OCI-LY1 (cell line): Measurements from ENCODE around the gene KIF13A.
"Not testable (repeated sequence)": the region's sequence is repeated elsewhere in the genome, so short reads cannot be mapped to it uniquely, and the experiment has no call there.

Source experiments
- H2AFZ ChIP-seq: fragments of 200-600 bp; sonication (generic), shearing (Covaris generic); 2 replicates; pipeline ENCODE4 v1.6.0; 2014; ENCODE audit warnings: antibody characterized with exemption, mild to moderate bottlenecking, low read length
- H3F3A ChIP-seq: fragments of 200-600 bp; sonication (generic), shearing (Covaris generic); 2 replicates; pipeline ENCODE4 v1.6.0; 2014; ENCODE audit warnings: mild to moderate bottlenecking, antibody characterized with exemption, low read length, moderate library complexity; ENCODE audit not compliant: insufficient read depth
- H3K27ac ChIP-seq: fragments of 200-600 bp; sonication (generic); 2 replicates; pipeline ENCODE4 v1.5.1; 2014; ENCODE audit warnings: low read length, mixed run types, mild to moderate bottlenecking, low read depth; ENCODE audit not compliant: poor library complexity, severe bottlenecking
- H3K27me3 ChIP-seq: fragments of 200-600 bp; sonication (generic); 2 replicates; pipeline ENCODE4 v1.6.0; 2014; ENCODE audit warnings: antibody characterized with exemption, mild to moderate bottlenecking, low read length, moderate library complexity; ENCODE audit not compliant: insufficient read depth
- H3K36me3 ChIP-seq: fragments of 200-600 bp; sonication (generic); 2 replicates; pipeline ENCODE4 v1.6.1; 2014; ENCODE audit warnings: mild to moderate bottlenecking, antibody characterized with exemption, low read length, moderate library complexity, mixed read lengths; ENCODE audit not compliant: insufficient read depth
- H3K4me1 ChIP-seq: fragments of 200-600 bp; sonication (generic); 2 replicates; pipeline ENCODE4 v1.5.1; 2014; ENCODE audit warnings: mild to moderate bottlenecking, low read length, moderate library complexity; ENCODE audit not compliant: insufficient read depth, severe bottlenecking
- H3K4me2 ChIP-seq: fragments of 200-600 bp; sonication (generic), shearing (Covaris generic); 2 replicates; pipeline ENCODE4 v1.6.1; 2014; ENCODE audit warnings: low read length
- H3K4me3 ChIP-seq: fragments of 200-600 bp; sonication (generic); 2 replicates; pipeline ENCODE4 v1.5.1; 2014; ENCODE audit warnings: low read length, low read depth, mild to moderate bottlenecking, mixed read lengths; ENCODE audit not compliant: poor library complexity, severe bottlenecking
- H3K79me2 ChIP-seq: fragments of 200-600 bp; shearing (Covaris generic); 2 replicates; pipeline ENCODE4 v1.6.1; 2016; ENCODE audit warnings: mixed run types, low read length, mixed read lengths; ENCODE audit not compliant: insufficient read depth
- H3K9ac ChIP-seq: fragments of 200-600 bp; sonication (generic), shearing (Covaris generic); 2 replicates; pipeline ENCODE4 v1.6.1; 2014; ENCODE audit warnings: mild to moderate bottlenecking, low read length, mixed read lengths
- H3K9me2 ChIP-seq: fragments of 200-600 bp; sonication (generic), shearing (Covaris generic); 2 replicates; pipeline ENCODE4 v1.6.1; 2014; ENCODE audit warnings: low read depth, mild to moderate bottlenecking, low read length, mixed read lengths
- H3K9me3 ChIP-seq: fragments of 200-600 bp; shearing (Covaris generic); 2 replicates; pipeline ENCODE4 v1.6.1; 2014; ENCODE audit warnings: low read length, mixed read lengths
- H4K20me1 ChIP-seq: fragments of 200-600 bp; sonication (generic), shearing (Covaris generic); 2 replicates; pipeline ENCODE4 v1.6.0; 2016; ENCODE audit warnings: mild to moderate bottlenecking, low read length; ENCODE audit not compliant: insufficient read depth
- EZH2 ChIP-seq: fragments of 200-600 bp; sonication (generic), shearing (Covaris generic); IDR thresholded peaks from 2 replicates; pipeline ENCODE4 v1.8.0; 2017; ENCODE audit warnings: borderline replicate concordance, mixed run types, mild to moderate bottlenecking, antibody characterized with exemption, low read length, moderate library complexity, mixed read lengths
- TF ChIP-seq, protein P1 (sequence below): fragments of 200-600 bp; sonication (generic), shearing (Covaris generic); IDR thresholded peaks from 2 replicates; pipeline ENCODE4 v1.5.1; 2017; ENCODE audit warnings: mild to moderate bottlenecking, antibody characterized with exemption, low read length, moderate library complexity, mixed read lengths

Gene KIF13A

DNA sequence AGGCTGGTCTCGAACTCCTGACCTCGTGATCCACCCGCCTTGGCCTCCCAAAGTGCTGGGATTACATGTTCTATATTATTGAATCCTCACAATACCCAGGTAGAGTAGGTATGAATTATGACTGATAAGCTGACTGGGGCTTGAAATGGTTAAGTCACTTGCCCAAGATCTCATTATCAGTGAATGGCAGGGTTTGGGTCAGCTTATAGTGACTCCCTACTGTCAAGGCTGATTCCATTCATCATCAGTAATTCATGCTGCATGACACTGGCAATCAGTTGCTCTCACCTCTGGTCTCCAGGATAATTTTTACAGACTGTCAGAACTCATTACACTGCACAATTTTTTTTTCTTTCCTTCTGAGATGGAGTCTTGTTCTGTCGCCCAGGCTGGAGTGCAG is 127.6 kb downstream of the KIF13A start:
- Histone ChIP-seq H3K27me3 (no peaks in the 10 kb centered on the region), H3K9me2 (no peaks in the 10 kb centered on the region), H3K4me3 (no peak overlapping the region), H4K20me1 (no peaks in the 10 kb centered on the region), H3F3A (no peaks in the 10 kb centered on the region), H2AFZ (no peak overlapping the region), H3K27ac (no peak overlapping the region), H3K9me3 (no peaks in the 10 kb centered on the region), H3K36me3 (no peaks in the 10 kb centered on the region), H3K4me1 (no peaks in the 10 kb centered on the region), H3K4me2 (no peak overlapping the region), H3K9ac (no peak overlapping the region), H3K79me2 (no peaks in the 10 kb centered on the region)
- TF ChIP-seq, protein P1, sequence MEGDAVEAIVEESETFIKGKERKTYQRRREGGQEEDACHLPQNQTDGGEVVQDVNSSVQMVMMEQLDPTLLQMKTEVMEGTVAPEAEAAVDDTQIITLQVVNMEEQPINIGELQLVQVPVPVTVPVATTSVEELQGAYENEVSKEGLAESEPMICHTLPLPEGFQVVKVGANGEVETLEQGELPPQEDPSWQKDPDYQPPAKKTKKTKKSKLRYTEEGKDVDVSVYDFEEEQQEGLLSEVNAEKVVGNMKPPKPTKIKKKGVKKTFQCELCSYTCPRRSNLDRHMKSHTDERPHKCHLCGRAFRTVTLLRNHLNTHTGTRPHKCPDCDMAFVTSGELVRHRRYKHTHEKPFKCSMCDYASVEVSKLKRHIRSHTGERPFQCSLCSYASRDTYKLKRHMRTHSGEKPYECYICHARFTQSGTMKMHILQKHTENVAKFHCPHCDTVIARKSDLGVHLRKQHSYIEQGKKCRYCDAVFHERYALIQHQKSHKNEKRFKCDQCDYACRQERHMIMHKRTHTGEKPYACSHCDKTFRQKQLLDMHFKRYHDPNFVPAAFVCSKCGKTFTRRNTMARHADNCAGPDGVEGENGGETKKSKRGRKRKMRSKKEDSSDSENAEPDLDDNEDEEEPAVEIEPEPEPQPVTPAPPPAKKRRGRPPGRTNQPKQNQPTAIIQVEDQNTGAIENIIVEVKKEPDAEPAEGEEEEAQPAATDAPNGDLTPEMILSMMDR, result no peak
- TF ChIP-seq EZH2, result no peak

DNA sequence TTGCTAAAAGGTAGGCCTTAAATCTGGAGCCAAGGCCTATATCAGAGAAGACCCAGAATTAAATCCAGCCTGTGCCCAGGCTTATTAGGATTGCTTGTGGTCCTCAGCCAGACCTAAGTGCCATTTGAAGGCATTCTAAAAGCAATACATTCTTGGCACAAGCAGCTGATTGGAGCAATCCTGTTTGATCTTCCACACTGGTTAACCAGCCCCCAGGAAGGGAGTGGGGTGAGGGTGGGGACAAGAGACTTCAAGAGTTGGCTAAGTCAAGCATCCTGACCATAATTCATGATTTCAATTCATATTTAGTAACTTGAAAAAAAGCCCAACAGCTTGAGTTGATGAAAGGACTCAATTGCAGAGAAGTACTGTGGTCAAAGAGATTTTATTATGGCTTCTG is 128.9 kb downstream of the KIF13A start:
- Histone ChIP-seq H3K9ac (no peak overlapping the region), H3F3A (no peaks in the 10 kb centered on the region), H3K27ac (no peak overlapping the region), H3K9me3 (no peaks in the 10 kb centered on the region), H3K4me2 (no peak overlapping the region), H3K27me3 (no peaks in the 10 kb centered on the region), H3K79me2 (no peaks in the 10 kb centered on the region), H3K9me2 (no peaks in the 10 kb centered on the region), H3K36me3 (no peaks in the 10 kb centered on the region), H4K20me1 (no peaks in the 10 kb centered on the region), H2AFZ (no peak overlapping the region), H3K4me3 (no peak overlapping the region), H3K4me1 (no peaks in the 10 kb centered on the region)
- TF ChIP-seq, protein P1, result no peak
- no peak for TF ChIP-seq EZH2

DNA sequence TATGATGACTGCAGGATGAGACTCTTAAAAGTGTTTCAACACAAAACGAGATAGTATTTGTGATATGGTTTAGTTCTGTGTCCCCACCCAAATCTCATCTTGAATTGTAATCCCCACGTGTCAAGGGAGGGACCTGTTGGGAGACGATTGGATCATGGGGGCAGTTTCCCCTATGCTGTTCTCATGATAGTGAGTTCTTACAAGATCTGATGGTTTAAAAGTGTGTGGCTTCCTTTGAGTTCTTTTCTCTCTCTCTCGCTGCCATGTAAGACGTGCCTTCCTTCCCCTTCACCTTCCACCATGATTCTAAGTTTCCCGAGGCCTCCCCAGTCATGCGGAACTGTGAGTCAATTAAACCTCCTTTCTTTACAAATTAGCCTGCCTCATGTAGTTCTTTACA is 130.2 kb downstream of the KIF13A start:
- not testable (repeated sequence) for H3F3A ChIP-seq, H3K27ac ChIP-seq

DNA sequence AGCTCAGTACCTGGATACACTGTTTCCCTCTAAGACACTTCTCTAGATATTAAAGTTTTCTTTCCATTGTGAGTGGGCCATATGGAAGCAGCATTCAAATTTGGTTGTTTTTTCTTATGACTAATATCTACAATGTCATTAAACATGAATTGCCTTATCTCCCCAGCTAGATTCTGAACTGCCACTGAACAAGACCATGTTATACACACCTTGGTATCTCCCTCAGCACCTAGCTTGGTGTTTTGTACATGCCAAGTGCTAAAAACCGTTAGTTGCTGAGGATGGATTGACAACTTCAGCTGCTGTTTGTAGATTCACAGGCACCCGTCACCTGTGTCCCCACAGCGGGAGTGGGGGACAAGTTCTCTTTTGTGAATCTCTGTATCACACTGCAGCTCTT is 131.1 kb downstream of the KIF13A start:
- H2AFZ ChIP-seq, result no peak overlapping the region
- H3K9me2 ChIP-seq, result no peaks in the 10 kb centered on the region
- no peak for TF ChIP-seq EZH2
- TF ChIP-seq, protein P1, result no peak
- no peak overlapping the region for H3K4me2 ChIP-seq
- no peaks in the 10 kb centered on the region for H3K9me3 ChIP-seq
- no peaks in the 10 kb centered on the region for H3K4me1 ChIP-seq
- no peaks in the 10 kb centered on the region for H4K20me1 ChIP-seq
- H3K79me2 ChIP-seq, result no peaks in the 10 kb centered on the region
- H3K9ac ChIP-seq, result no peak overlapping the region
- no peaks in the 10 kb centered on the region for H3K36me3 ChIP-seq
- H3K4me3 ChIP-seq, result no peak overlapping the region
- no peaks in the 10 kb centered on the region for H3K27me3 ChIP-seq
- no peaks in the 10 kb centered on the region for H3F3A ChIP-seq
- H3K27ac ChIP-seq, result no peak overlapping the region

More for the DNA sequence above, 130.2 kb downstream of the KIF13A start:
- H3K4me2 ChIP-seq, H4K20me1 ChIP-seq, H3K9ac ChIP-seq, H3K9me2 ChIP-seq, H2AFZ ChIP-seq, H3K36me3 ChIP-seq, H3K9me3 ChIP-seq, H3K79me2 ChIP-seq, H3K4me1 ChIP-seq, H3K27me3 ChIP-seq, H3K4me3 ChIP-seq: not testable (repeated sequence)
